G401.6 (cell line): ENCODE results near the gene TAF4.
"Not testable (repeated sequence)": the region's sequence is repeated elsewhere in the genome, so short reads cannot be mapped to it uniquely, and the experiment has no call there.

Source experiments
- FAIRE-seq: peaks from 2 replicates; lab custom pipeline; 2012; peaks lifted over from hg19 to GRCh38; lab: Jason Lieb, UNC

Gene TAF4

GRCh38 chr20:61979701-61980635 is 85.7 kb downstream of the TAF4 start:
- no peak for FAIRE-seq

DNA sequence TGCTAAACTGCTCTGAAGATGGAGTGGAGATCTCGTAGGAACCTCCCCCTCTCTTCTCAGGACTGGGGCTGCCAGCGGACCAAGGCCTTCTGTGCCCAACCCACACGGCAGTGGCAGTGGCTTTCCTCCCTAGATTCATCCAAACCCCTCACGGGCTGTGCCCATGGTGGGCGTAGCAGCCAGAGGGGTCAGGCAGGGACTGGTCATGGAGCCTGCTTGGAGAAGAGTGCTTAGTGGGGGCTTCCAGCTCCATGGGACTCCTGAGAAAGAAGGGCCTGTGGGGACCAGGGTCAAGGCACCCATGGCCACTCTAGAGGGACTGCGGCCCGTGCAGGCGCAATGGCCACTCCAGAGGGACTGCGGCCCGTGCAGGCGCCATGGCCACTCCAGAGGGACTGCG is 86.6 kb downstream of the TAF4 start:
- FAIRE-seq = no peak

DNA sequence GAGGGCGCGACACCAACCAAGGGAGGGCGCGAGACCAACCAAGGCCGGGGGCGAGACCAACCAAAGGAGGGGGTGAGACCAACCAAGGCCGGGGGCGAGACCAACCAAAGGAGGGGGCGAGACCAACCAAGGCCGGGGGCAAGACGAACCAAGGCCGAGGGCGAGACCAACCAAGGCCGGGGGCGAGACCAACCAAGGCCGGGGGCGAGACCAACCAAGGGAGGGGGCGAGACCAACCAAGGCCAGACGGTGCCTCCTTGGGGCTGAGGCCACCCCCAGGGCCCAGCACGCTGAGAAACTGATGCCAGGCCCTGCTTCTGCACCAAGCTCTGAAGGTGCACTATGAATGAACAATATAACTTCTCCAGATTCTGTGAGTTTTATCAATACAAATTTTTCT is 87.2 kb downstream of the TAF4 start:
- FAIRE-seq = no peak

GRCh38 chr20:61977419-61977786 is 88.3 kb downstream of the TAF4 start:
- FAIRE-seq = no peak

DNA sequence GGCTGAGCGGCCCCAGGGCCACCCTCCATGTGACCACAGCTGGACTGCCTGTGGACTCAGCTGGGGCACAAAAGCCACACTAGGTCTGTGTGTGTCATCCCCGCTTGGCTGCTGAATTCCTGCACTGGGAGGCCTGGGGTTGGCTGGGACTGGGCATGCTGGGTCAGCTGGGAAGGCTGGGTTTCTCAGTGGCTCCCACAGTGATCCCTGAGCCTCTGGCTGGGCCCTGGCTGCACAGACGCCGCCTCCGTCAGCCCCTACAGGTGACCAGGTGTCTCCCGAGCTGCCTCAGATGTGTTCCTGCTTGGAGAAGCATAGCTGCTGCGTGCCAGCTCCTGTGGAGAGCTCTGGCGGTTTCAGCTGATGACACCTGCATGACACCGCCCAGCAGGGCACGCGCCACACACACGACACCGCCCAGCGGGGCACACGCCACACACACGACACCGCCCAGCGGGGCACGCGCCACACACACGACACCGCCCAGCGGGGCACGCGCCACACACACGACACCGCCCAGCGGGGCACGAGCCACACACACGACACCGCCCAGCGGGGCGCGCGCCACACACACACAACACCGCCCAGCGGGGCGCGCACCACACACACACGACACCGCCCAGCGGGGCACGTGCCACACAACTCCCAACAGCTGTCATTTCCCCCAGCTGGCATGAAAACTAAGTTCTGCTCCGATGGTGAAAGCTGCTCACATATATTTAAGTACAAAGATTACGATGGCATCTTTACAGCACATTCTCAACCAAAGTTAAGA is 88.8 kb downstream of the TAF4 start:
- no peak for FAIRE-seq

DNA sequence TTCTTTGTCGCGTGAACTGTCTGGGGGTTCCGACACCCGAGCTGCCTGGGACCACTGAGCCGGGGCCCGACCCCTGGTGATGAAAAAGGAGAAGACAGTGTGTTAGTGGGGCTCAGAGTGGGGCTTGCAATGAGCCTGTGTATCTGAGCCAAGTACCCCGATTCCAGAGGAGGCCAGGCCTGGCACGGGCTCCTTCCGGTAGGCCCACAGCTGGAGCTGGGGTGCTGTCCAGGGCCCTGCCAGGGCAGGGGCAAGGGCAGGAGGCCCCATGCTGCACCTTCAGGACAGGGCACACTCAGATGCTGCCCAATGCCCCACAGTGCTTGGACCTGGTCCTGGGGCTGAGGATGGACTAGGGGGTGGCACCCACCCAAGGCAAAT is 89.4 kb downstream of the TAF4 start:
- FAIRE-seq = no peak

DNA sequence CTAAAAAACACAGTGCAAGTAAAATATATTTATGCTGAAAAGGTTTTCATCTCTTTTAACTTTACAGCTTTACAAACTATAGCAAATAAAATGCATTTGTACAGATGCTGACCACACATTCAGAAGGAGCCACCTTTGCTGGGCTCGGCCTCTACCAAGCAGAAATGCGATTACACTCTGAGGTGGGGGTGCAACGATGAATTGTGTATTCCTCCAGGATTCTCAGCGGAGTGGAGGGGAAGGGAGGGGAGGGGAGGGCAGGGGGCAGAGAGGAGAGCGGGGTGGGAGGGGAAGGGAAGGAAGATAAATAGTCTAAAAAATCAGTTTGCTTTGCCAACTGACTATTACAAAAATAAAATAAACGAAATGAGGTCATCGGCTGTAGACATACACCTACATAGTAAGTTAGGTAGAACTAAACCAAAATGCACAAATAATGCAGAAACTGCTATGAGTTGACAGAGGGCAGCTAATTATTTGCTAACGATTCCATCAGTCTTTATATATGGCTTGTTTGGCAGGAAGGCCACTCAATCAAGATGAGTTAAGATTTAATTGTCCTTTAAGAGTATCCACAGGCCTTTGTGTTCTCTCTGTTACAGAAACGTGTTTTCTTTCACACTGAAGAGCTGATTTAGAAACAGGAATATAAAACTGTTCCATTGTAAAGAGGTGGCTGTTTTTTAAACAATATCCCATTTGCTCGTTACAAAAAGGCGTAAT is 90.1 kb downstream of the TAF4 start:
- FAIRE-seq = no peak

GRCh38 chr20:61974357-61974665 is 91.4 kb downstream of the TAF4 start:
- FAIRE-seq = no peak

DNA sequence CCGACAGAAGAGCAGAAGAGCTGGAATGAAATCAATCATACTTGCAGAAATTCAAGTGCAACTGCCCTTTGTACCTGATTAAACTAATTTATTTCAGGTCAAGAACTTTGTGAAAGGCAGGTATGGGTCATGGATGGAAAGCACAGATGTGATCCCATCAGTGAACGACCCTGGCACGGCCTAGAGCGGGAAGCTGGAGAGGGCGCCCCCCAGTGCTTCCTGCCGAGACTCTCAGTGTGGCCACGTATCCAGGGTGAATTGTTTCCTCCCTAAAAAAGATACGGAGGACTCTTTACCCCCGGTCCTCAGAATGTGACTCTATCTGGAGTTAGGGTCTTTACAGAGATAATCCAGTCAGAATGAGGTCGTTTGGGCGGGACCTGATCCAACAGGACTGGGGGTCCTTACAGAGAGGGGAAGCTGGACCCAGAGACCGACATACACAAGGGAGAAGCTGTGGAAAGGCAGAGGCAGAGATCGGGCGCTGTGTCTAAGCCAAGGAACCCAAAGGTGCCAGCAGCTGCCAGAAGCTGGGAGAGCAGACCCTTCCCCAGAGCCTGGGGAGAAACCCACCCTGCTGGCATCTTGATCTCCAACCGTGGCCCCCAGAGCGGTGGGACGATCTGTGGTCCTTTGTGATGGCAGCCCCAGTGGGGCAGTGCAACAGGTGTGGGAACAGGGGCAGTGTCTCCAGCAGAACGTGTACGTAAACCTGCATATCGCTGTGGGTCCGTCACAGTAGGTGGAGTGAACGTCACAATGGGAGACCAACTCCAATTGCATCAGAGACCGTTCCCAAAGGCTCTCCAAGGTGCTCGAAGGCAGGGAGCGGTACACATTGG is 91.9 kb downstream of the TAF4 start:
- FAIRE-seq = no peak

DNA sequence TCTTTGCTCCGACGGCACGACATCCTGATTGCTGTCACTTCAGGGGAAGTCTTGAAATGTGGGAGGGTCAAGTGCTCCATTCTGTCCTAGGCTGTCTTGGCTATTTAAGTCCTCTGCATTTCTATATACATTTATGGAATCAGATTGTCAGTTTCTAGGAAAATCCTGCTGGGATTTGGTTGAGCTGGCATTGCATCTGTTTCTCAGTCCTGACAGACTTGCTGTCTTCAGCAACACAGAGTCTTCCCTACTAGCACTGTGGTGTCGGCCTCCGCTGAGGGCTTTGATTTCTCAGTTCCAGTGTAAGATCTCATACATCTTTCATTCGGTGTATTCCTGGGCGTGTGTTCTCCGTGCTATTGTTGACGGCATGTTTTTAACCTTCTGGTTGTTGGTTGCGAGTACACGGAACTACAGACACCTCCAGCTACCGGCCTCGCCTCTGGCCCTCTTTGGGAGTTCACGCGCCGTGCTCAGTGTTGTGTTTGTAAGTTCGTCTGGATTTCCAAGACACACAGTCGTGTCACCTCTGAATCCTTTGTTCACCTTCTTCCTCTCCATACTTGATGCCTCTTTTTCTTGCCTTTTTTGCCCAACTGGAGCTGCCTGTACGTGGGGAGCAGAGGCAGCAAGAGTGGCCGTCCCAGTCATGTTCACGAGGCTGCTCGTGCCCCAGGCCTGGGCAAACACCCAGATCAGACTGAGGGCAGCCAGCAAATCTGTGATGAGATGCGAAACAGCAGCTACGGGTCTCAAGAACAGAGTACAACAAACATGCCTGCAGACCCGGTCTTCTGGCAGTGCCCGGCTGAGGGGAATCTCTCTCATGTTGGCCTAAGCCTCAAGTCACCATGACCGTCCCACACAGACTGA is 92.8 kb downstream of the TAF4 start:
- FAIRE-seq = no peak

DNA sequence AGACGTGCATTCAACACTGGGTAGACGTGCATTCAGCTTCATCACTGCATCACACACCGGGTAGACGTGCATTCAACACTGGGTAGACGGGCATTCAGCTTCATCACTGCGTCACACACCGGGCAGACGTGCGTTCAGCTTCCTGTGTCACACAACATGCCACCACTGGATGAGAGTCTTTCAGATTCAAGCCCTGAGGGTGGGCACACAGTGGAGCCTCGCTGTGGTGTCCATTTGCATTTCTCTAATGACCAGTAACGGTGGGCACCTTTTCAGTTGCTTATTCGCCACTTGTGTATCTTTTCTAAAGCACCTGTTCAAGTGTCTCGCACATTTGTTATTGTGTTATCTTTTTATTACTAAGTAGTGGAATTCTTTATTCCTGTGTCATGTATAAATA is 94.1 kb downstream of the TAF4 start:
- not testable (repeated sequence) for FAIRE-seq

GRCh38 chr20:61970357-61970756 is 95.3 kb downstream of the TAF4 start:
- FAIRE-seq = no peak

- no peak for FAIRE-seq
Observed at GRCh38 chr20:61969806-61970205, 95.9 kb downstream of the TAF4 start.

GRCh38 chr20:61968932-61969331 is 96.7 kb downstream of the TAF4 start:
- FAIRE-seq = no peak

DNA sequence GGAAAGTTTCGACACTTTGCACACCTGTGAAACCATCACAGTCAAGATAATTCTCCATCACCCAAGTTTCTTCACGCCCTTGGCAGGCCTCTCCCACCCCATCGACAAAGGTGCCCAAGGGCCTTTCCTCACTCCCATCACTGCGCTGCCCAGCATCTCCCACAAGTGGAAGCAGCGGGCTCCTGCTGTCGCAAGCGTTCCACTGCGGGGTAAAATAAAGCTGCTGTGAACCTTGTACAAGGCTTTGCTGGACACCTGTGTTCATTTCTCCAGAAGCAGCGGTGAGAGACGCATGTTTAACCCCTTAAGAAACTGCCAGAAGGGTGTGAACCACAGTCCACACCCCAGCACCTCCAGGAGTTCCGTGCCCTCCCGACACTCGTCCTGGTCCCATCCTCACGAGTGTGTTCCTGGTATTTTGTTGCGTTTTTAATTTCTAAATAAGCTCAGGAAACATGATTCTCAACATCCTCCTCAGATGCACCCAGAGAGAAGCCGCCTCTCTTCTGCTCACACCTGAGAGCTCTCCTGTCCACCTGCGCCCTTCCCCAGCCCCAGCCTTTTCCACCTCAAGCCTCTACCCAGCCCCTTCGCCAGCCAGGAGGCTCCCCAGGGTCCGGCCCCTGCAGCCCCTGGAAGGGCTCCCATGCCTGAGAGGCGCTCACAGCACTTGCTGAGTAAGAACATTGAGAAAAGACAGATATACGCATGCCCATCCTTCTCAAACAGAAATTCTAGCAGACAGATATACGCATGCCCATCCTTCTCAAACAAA is 97.5 kb downstream of the TAF4 start:
- no peak for FAIRE-seq

DNA sequence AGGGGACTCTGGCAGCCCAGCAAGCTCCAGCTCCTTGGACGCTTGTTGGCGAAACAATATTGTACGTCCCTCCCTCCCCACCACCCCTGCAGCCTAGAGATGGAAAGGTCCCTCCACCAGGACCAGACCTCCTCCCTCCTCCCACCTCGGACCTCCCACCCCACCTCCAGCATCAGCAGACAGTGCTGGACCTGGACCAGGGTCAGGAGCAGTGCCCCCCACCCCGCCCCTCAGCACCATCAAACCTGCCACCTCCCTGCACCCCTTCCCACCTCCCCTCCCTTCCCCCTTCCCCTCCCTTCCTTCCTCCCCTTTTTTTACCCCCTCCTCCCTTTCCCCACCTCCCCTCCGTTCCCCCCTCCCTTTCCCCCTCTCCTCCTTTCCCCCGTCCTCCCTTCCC is 98.4 kb downstream of the TAF4 start:
- no peak for FAIRE-seq

DNA sequence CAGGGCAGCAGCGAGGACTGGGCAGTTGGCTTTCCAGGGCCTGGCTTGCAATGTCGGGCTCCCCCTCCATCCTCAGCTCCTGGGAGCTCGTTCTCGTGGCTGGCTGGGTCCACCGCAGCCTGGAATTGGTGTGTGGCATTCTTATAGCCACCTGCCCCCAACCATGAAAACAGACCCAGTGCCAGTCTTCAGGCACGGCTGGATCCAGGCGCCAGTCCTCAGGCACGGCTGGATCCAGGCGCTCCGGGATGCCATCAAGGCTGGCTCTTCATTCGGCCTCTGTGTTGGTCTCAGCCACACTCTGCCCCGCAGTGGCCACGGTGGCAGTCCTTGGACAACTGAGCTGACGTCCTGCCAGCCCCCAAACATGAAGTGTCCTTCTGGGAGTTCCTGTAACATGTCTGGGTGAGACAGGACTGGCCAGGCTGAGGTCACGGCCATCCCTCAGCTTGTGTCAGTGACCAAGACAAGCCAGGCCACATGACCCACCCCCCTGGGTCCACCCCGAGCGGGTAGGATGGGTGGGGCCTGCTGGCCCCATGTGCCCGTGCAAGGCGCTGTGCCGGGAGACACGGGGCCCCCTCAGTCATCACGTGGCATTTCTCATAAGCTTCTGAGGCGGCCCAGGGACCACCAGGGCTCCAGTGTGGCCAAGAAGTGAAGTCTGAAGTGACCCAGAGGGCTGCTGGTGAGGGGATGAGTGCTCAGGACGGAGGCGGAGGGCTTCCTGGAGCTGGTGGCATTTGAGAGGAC is 99.0 kb downstream of the TAF4 start:
- FAIRE-seq = no peak

DNA sequence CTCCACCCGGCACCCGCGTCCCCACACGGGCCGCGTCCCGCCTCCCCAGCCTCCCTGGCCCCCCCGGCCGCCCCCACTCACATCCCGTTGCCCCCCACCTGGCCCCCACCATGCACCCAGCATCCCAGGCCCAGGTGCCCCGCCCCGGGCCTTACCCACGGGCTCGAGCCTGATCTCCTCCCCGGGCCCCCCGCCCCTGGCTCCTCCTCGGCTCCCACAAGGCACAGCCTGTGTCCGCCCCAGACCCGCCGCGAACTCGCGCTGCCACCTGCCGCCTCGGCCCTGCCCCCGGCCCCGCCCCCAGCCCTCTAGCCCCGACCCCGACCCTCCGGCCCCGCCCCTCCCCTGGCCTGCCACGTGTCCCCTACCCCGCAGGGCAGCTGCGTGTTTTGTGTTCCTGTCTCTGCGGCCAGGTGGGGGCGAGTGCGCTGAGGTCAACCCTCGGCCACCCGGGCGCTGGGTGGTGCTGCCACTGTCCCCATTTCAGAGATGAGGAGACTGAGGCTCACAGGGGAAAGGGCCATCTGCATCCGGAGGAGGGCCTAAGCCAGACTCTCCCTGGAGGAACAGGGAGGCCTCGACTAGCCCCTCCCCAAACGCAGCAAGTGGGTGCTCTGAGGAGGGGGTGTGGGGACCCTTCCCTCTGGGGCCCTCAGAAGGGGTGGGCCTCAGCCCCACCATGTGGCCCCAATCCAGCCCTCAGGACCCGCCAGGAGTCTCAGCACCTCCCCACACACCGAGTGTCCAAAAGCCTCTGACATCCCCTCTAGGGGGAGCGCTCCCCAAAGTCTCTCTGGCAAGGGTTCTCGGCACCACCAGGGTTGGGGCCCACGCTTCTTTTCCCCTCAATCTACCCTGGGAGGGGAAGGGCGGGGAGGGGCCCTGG is 99.8 kb downstream of the TAF4 start:
- no peak for FAIRE-seq
